SU-DHL-6 (cell line): Measurements from ENCODE around the gene F2R.

ENCODE experiments used
- H2AFZ ChIP-seq: fragments of 200-600 bp; sonication (generic); 2 replicates; pipeline ENCODE4 v1.6.1; 2014; ENCODE audit warnings: low read depth, mild to moderate bottlenecking, moderate library complexity, mixed read lengths, antibody characterized with exemption, low read length; ENCODE audit not compliant: severe bottlenecking
- H3F3A ChIP-seq: fragments of 200-600 bp; shearing (Covaris generic); 2 replicates; pipeline ENCODE4 v1.6.0; 2016; ENCODE audit warnings: antibody characterized with exemption, mild to moderate bottlenecking; ENCODE audit not compliant: insufficient read depth
- H3K27ac ChIP-seq: fragments of 200-600 bp; sonication (generic); 2 replicates; pipeline ENCODE4 v1.5.1; 2016; ENCODE audit warnings: low read depth, mild to moderate bottlenecking, low read length, moderate library complexity, mixed read lengths
- H3K27me3 ChIP-seq: fragments of 200-600 bp; sonication (generic), shearing (Covaris generic); 2 replicates; pipeline ENCODE4 v1.6.0; 2014; ENCODE audit warnings: mild to moderate bottlenecking, low read length
- H3K36me3 ChIP-seq: fragments of 200-600 bp; sonication (generic); 2 replicates; pipeline ENCODE4 v1.6.1; 2014; ENCODE audit warnings: mild to moderate bottlenecking, low read length, mixed read lengths
- H3K4me2 ChIP-seq: fragments of 300-600, 200-600 bp; shearing (Covaris generic), sonication (generic); 2 replicates; pipeline ENCODE4 v1.6.0; 2014; ENCODE audit warnings: low read length, low read depth, mild to moderate bottlenecking; ENCODE audit not compliant: poor library complexity, severe bottlenecking
- H3K4me3 ChIP-seq: fragments of 200-600 bp; sonication (generic); 2 replicates; pipeline ENCODE4 v1.5.1; 2014; ENCODE audit warnings: antibody characterized with exemption, low read length, mild to moderate bottlenecking, mixed read lengths; ENCODE audit not compliant: insufficient read depth, poor library complexity, severe bottlenecking
- H3K79me2 ChIP-seq: fragments of 200-600 bp; sonication (generic); 2 replicates; pipeline ENCODE4 v1.6.1; 2014; ENCODE audit warnings: mild to moderate bottlenecking, low read length, moderate library complexity; ENCODE audit not compliant: insufficient read depth
- H3K9ac ChIP-seq: fragments of 200-600 bp; sonication (generic); 2 replicates; pipeline ENCODE4 v1.7.0; 2014; ENCODE audit warnings: mild to moderate bottlenecking, low read length
- H3K9me2 ChIP-seq: fragments of 200-600 bp; sonication (generic); replicated peaks from 2 replicates; pipeline ENCODE4 v1.6.1; 2014; ENCODE audit warnings: low read length; ENCODE audit not compliant: insufficient read depth
- H3K9me3 ChIP-seq: fragments of 200-600 bp; sonication (generic); 2 replicates; pipeline ENCODE4 v1.6.1; 2014; ENCODE audit warnings: low read length, mixed read lengths; ENCODE audit not compliant: insufficient read depth
- H4K20me1 ChIP-seq: fragments of 200-600 bp; sonication (generic); 2 replicates; pipeline ENCODE4 v1.6.1; 2014; ENCODE audit warnings: low read depth, mild to moderate bottlenecking, antibody characterized with exemption, low read length, moderate library complexity, mixed read lengths
- CTCF ChIP-seq: fragments of 200-600 bp; sonication (generic); IDR thresholded peaks from one replicate; pipeline ENCODE4 v1.5.1; 2017; ENCODE audit warnings: antibody characterized with exemption, mild to moderate bottlenecking, low read length, moderate library complexity; ENCODE audit not compliant: insufficient read depth, poor library complexity, severe bottlenecking
- EZH2phosphoT487 ChIP-seq: fragments of 200-600 bp; sonication (generic), shearing (Covaris generic); conservative IDR thresholded peaks from 2 replicates; pipeline ENCODE4 v1.6.1; 2018; ENCODE audit warnings: mild to moderate bottlenecking, antibody characterized with exemption, low read length, moderate library complexity, mixed read lengths

F2R gene

GRCh38 chr5:76692651-76693050 is 23.3 kb upstream of the F2R start:
- Histone ChIP-seq H3K4me2 (no peak overlapping the region), H3K27ac (no peak overlapping the region), H3K36me3 (no peaks in the 10 kb centered on the region), H4K20me1 (no peaks in the 10 kb centered on the region), H3K79me2 (no peaks in the 10 kb centered on the region), H3K9ac (no peak overlapping the region), H3K4me3 (no peak overlapping the region), H3K27me3 (0 out of 2 replicates have a peak, but pooled peaks cover 3% of the 10 kb centered on the region), H3K9me2 (no peaks in the 10 kb centered on the region), H2AFZ (no peak overlapping the region), H3F3A (no peaks in the 10 kb centered on the region), H3K9me3 (no peaks in the 10 kb centered on the region)
- TF ChIP-seq CTCF = no peak
- no peak for TF ChIP-seq EZH2phosphoT487

GRCh38 chr5:76693141-76693540 is 22.8 kb upstream of the F2R start:
- Histone ChIP-seq H3K36me3 (no peaks in the 10 kb centered on the region), H3K9ac (no peak overlapping the region), H3K9me2 (no peaks in the 10 kb centered on the region), H3K27ac (no peak overlapping the region), H3K4me2 (no peak overlapping the region), H4K20me1 (no peaks in the 10 kb centered on the region), H3K4me3 (no peak overlapping the region), H3F3A (no peaks in the 10 kb centered on the region), H3K9me3 (no peaks in the 10 kb centered on the region), H2AFZ (no peak overlapping the region), H3K79me2 (no peaks in the 10 kb centered on the region), H3K27me3 (0 out of 2 replicates have a peak, but pooled peaks cover 3% of the 10 kb centered on the region)
- TF ChIP-seq EZH2phosphoT487 (no peak), CTCF (no peak)

GRCh38 chr5:76694317-76694716 is 21.6 kb upstream of the F2R start:
- no peak for TF ChIP-seq CTCF
- no peaks in the 10 kb centered on the region for H4K20me1 ChIP-seq
- 0 out of 2 replicates have a peak, but pooled peaks cover 3% of the 10 kb centered on the region for H3K27me3 ChIP-seq
- no peak overlapping the region for H3K27ac ChIP-seq
- H3K9me2 ChIP-seq = no peaks in the 10 kb centered on the region
- H2AFZ ChIP-seq = no peak overlapping the region
- H3K4me3 ChIP-seq = no peak overlapping the region
- no peaks in the 10 kb centered on the region for H3K36me3 ChIP-seq
- H3F3A ChIP-seq = no peaks in the 10 kb centered on the region
- H3K9ac ChIP-seq = no peak overlapping the region
- no peak overlapping the region for H3K4me2 ChIP-seq
- no peaks in the 10 kb centered on the region for H3K79me2 ChIP-seq
- H3K9me3 ChIP-seq = no peaks in the 10 kb centered on the region
